Activated CD4-positive, alpha-beta T cell treated with anti-CD3 and anti-CD28 coated beads, Interleukin-2, amount 50 U/mL, for 4 hours (primary cell): ENCODE measurements around the gene RHOC.

Experiments
- DNase-seq, 2 experiments: peaks; one replicate each; pipeline ENCODE4 v3.0.0-alpha.2; 2020

Gene RHOC

GRCh38 chr1:112675728-112676381 lies 31.1 kb downstream of the RHOC start:
- no peak for DNase-seq

- peak; percentile 25 to 32 for DNase-seq
Measured at GRCh38 chr1:112674986-112675727, 31.8 kb downstream of the RHOC start.

DNA sequence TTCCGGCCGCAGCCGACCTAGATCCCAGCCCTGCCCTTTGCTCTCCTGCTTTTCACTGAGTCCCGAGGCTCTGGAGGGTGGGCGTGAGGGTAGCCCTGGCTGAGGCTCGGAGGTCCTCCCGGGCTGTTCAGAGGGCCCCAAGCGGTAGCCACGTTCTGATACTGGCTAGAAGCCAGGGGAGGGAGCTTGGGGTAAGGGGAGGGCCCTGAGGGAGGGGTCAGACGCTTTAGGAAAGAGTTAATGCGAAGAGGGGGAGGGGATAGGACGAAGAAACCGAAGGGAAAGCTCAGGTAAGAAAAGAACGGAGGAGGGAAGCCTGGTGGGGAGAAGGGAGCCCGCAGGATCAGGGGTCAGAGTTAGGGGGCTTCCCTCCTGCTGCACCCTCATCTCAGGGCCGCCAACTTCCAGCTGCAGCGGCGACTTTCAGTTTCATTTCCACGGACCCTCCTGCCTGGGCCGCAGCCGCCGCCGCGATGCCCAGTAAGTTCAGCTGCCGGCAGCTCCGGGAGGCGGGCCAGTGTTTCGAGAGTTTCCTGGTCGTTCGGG lies 32.4 kb downstream of the RHOC start, which contains the start of gene MOV10:
TSS of gene MOV10 (plus strand) at position 220 of the 546 bp plus-strand sequence. CDS start at position 474, 254 bp downstream.
- DNase-seq = peak; percentile 37 to 38

- DNase-seq = no peak
Measured at GRCh38 chr1:112673592-112674439, 33.1 kb downstream of the RHOC start.

DNA sequence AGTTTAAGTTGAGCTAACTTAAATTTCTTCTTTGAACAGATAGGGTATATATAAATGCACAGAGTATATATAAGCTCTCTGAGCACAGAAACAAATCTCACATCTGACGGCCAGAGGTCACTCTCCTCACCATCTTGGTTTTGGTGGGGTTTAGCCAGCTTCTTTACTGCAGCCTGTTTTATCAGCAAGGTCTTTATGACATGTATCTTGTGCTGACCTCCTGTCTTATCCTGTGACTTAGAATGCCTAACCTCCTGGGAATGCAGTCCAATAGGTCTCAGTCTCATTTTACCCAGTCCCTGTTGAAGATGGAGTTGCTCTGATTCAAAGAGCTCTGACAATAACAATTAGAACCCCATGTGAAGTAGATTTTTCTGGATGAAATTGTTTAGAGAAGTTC lies 34.1 kb downstream of the RHOC start:
- DNase-seq = no peak

DNA sequence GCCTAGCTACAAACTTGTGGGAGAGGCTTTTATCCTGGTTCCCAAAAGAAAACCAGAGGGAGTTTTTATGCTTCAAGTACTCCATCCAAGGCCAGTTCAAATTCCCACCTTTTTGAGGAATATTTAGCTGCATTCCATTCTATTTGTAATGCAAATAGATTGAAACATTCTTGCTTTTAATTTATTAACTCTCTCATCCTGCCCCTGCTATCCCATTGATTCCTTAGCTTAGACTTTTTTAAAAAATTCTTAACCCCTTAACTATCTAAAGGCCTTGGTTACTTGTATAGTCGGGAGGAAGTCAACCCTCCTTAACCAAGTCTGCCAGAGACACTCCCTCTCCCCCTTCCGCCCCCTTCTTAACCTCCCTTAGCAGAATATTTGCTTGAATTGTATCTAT lies 34.9 kb downstream of the RHOC start:
- no peak for DNase-seq

- no peak for DNase-seq
Measured at GRCh38 chr1:112666946-112667345, 40.0 kb downstream of the RHOC start.

DNA sequence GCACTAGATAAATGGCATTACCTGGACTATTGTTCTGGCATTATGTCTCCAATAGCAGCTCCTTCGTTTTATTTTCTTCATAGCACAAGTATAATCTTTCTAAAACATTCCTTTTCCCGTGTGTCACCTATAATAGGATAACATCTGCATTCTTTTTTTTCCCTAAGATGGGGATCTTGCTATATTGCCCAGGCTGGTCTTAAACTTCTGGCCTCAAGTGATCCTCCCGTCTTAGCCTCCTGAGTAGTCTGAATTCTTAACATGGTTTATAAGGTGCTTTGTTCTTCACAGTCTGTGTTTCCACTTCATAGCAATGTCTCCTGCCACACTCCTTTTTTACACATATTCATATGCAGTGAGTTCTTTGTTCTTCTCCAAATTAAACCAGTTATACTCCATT lies 41.1 kb downstream of the RHOC start:
- no peak for DNase-seq

DNA sequence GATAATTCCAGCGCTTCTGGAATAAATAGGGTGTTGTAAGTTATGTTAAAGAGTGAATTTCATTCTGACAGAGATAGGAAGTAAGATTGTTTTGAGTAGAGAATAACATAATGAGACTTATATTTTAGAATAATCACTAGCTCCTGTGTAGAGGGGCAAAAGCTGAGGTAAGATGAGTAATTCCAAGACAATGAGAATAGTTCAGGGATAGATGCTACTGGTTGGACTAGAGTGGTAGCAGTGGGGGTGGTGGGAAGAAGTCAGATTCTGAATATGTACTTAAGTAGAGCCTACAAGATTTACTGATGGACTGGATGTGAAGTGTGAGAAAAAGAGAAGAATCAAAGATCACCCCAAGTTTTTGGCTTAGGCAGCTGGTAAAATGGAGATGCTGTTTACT lies 55.7 kb downstream of the RHOC start:
- no peak for DNase-seq
